ENCODE measurements around the gene ZFAND2A.
"Not testable (repeated sequence)": the region's sequence is repeated elsewhere in the genome, so short reads cannot be mapped to it uniquely, and the experiment has no call there.

Gene ZFAND2A

DNA sequence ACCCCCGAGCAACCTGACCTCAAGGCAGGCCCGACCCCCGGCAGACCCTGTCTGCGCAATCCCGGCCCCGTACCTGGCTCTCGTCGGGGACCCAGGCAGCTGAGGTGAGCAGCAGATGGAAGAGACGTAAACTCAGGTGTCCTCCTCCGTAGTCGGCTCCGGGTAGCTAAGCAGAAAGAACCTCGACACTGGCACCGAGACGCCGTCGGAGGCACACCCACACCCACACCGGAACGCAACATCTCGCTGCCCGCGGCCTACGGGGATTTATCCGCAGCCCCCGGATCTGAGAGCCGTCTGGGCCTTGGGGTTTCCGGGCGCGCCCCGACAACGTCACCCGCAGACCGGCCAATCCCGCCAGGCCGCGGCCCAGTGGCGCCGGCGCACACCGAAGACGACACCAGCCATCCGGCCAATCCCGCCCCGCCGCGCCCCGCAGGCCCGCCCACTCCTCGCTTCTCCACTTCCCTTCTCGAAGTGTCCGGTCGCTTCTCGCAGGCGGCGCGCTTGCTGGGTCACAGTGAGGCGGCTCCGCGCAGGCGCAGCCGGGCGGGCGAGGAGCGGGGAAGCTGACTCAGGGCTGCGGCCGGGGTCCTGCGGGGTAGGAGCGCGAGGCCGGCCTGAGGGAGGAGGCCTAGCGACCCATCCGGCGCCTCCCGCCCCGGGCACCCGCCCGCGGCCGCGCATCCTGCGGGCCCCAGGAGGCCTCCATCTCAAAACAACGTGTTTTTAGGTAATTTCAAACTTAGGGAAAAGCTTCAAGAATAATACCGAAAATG lies at the start of gene ZFAND2A:
Gene ZFAND2A (minus strand): TSS at position 306 of the 779 bp plus-strand sequence. CDS start 1,984 bp downstream, outside the sequence.
- peak within 1 kb of the TSS; percentile 90 for H3K4me3 ChIP-seq (ENCODE audit: control insufficient read depth, low read depth, low read length)
- TF ChIP-seq, protein P1, sequence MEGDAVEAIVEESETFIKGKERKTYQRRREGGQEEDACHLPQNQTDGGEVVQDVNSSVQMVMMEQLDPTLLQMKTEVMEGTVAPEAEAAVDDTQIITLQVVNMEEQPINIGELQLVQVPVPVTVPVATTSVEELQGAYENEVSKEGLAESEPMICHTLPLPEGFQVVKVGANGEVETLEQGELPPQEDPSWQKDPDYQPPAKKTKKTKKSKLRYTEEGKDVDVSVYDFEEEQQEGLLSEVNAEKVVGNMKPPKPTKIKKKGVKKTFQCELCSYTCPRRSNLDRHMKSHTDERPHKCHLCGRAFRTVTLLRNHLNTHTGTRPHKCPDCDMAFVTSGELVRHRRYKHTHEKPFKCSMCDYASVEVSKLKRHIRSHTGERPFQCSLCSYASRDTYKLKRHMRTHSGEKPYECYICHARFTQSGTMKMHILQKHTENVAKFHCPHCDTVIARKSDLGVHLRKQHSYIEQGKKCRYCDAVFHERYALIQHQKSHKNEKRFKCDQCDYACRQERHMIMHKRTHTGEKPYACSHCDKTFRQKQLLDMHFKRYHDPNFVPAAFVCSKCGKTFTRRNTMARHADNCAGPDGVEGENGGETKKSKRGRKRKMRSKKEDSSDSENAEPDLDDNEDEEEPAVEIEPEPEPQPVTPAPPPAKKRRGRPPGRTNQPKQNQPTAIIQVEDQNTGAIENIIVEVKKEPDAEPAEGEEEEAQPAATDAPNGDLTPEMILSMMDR (IDR thresholded peaks at IDR 0.05; ENCODE audit: control insufficient read depth, insufficient read depth, low read depth, low read length, missing control alignments) = no peak
- peak; percentile 82 for DNase-seq (ENCODE audit: low read depth)

GRCh38 chr7:1209097-1209496 lies 49.1 kb upstream of the ZFAND2A start:
- DNase-seq (ENCODE audit: low read depth) = no peak
- no peak overlapping the region for H3K4me3 ChIP-seq (ENCODE audit: control insufficient read depth, low read depth, low read length)
- TF ChIP-seq, protein P1 (IDR thresholded peaks at IDR 0.05; ENCODE audit: control insufficient read depth, insufficient read depth, low read depth, low read length, missing control alignments) = no peak

DNA sequence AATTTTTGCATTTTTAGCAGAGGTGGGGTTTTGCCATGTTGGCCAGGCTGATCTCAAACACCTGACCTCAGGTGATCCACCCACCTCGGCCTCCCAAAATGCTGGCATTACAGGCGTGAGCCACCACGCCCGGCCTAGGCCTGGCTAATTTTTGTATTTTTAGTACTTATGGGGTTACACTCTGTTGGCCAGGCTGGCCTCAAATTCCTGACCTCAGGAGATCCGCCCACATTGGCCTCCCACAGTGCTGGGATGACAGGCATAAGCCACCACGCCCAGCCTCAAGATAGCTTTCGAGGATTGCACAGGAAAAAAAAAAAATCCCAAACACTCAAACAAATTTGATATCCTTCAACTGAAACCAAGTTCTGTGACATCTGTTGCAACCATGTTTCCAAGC lies 45.7 kb upstream of the ZFAND2A start:
- not testable (repeated sequence) for H3K4me3 ChIP-seq (ENCODE audit: control insufficient read depth, low read depth, low read length); DNase-seq (ENCODE audit: low read depth)

DNA sequence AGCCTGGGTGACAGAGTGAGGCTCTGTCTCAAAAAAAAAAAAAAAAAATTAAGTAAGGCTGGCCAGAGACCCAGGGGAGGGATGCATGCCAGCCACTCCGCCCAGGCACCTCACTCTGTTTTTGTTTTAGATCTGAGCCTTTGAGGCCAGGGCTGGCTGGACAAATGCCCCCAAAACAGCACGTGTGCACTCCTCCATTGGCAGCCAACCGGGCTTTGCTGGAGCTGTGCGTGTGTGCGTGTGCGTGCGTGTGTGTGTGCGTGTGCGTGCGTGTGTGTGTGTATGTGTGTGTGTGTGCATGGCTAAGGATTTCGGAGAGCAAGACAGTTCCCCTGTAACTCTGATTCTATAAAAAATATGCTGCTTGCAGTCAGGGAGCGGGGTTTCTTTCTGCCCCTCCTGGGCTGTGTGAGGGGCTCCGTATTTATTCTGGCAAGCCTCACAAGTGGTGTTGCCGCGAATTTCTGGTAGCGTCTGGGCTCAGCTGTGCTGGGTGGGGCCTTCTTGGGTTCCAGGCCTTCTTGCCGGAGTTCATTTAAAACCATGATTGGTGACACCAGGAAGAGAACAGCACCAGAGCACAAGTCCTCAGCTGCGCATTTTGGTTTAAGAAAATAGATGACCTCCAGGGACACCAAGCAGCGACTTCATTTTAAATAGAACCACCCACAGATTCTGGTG lies 44.6 kb upstream of the ZFAND2A start:
- TF ChIP-seq, protein P1 (IDR thresholded peaks at IDR 0.05; ENCODE audit: control insufficient read depth, insufficient read depth, low read depth, low read length, missing control alignments) = no peak
- no peak overlapping the region for H3K4me3 ChIP-seq (ENCODE audit: control insufficient read depth, low read depth, low read length)
- no peak for DNase-seq (ENCODE audit: low read depth)

GRCh38 chr7:1202914-1203313 lies 42.9 kb upstream of the ZFAND2A start:
- DNase-seq (ENCODE audit: low read depth) = not testable (repeated sequence)

GRCh38 chr7:1201916-1202315 lies 41.9 kb upstream of the ZFAND2A start:
- TF ChIP-seq, protein P1 (IDR thresholded peaks at IDR 0.05; ENCODE audit: control insufficient read depth, insufficient read depth, low read depth, low read length, missing control alignments) = no peak
- H3K4me3 ChIP-seq (ENCODE audit: control insufficient read depth, low read depth, low read length) = no peak overlapping the region
- no peak for DNase-seq (ENCODE audit: low read depth)

More at GRCh38 chr7:1202914-1203313, 42.9 kb upstream of the ZFAND2A start:
- H3K4me3 ChIP-seq (ENCODE audit: control insufficient read depth, low read depth, low read length) = not testable (repeated sequence)

DNA sequence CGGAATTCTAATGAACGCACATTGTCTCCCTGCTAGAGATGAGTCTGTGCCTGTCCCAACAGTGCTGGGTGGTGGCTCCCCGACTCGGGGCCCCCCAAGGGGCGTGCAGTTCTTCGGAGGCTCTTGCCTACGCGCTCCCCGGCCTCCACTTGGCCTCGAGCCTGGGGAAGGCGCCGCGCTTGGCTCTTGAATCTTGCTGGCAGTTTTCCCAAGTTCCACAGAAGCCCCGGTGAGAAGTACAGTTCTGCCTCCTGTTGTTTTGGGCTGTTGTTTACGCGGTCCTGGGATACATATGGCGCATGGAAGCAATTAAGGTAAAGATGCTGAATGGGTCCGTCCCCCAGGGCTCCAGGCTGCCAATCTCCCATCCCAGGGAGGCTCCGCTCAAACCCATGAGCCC lies 40.0 kb upstream of the ZFAND2A start:
- no peak for DNase-seq (ENCODE audit: low read depth)
- TF ChIP-seq, protein P1 (IDR thresholded peaks at IDR 0.05; ENCODE audit: control insufficient read depth, insufficient read depth, low read depth, low read length, missing control alignments) = no peak
- no peak overlapping the region for H3K4me3 ChIP-seq (ENCODE audit: control insufficient read depth, low read depth, low read length)
